ENCODE data around the gene TERF2IP.

The TERF2IP gene

DNA sequence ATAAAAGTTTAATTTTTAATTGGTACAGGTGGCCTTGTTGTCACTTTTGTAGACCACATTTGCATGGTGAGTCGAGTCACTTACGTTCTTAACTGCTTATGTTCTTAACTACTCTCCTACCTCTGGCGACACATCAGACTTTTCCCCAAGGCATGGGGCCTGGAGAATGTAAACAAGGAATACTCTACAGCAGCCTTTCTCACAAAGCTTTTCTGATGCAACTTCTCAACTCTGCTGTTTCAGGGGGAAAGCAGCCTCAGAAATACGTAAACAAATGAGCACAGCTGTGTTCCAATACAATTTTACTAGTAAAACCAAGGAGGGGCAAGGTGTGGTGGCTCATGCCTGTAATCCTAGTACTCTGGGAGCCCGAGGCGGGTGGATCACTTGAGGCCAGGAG, 7.0 kb upstream of the TERF2IP start:
- no peak for DNase-seq (ENCODE audit: low read depth in 2 of 2)

DNA sequence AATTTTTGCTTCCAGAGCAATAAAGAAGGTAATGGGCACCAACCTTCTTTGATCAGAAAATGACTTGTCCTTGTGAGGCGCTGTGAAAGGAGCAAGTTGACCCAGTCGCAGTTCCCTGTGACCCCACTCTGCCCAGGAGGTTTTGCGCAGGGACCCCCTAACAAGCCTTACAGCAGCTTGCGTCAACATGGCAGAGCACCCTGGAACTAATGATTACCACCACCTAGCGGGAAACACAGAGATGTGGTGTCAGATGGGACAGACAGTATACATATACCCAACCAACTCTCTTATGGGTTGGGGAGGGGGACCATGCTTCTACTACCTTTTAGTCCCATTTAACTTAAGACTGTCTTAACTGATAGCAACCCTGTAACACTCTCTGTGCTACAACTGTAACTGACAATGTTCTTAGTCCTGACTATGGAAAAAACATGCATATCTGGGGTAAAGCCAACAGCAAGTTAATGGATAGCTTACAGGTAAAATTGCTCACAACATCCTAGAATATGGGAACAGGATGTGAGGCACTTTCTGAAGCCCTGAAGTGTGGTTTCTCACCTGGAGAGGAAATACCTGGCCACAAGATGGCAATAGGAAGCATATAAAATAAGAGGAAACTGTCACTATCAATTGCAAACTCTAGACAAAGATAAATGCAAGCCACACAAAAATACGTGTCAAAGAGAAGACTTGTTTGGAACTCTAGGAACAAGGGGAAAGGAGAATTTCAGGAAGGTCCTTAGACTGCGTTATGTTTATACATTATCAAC, 3.1 kb upstream of the TERF2IP start:
- no peak for DNase-seq (ENCODE audit: low read depth in 2 of 2)

DNA sequence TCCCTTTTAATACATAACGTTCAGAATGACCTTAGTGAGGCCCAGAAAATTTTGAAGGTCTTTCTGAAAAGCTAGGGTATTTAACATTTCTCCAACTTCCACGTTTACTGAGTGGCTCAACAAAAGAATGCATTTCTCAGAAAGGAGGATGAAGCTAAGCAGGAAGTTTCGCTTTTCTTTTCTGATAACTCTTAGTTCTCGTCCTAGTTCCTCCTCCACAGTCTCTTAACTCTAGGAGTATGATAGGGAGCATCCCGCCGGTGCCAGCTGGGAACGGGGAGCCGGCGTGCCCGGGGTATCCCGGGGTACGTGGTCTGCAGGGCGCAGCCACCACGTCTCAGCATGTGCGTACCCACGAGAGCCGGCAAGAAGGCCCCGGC, 471 bp upstream of the TERF2IP start:
- no peak for DNase-seq (ENCODE audit: low read depth in 2 of 2)

DNA sequence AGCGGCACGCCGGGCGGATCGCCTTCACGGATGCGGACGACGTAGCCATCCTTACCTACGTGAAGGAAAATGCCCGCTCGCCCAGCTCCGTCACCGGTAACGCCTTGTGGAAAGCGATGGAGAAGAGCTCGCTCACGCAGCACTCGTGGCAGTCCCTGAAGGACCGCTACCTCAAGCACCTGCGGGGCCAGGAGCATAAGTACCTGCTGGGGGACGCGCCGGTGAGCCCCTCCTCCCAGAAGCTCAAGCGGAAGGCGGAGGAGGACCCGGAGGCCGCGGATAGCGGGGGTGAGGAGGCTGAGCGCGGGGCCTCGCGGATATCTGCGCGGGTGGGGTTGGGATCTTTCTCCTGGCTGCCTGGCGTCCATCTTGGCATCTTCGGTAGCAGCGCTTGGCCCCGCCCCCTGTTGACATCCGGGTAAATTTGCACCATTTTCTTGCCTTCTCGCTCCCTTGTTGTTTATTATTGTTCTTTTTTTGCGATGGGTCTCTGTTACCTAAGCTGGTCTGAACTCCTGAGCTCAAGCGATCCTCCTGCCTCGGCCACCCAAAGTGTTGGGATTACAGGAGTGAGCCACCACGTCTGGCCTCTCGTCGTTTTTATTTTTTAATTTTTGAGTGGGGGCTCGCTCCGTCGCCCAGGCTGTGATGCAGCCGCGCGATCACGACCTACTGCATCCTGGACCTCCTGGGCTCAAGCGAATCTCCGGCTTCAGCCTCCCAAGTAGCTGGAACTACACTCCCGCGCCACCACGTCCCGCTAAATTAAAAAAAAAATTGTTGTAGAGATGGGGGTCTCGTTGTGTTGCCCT, 898 bp downstream of the TERF2IP start:
- peak in 1 of 2 experiments; percentile 18 for DNase-seq (ENCODE audit: low read depth in 2 of 2)

DNA sequence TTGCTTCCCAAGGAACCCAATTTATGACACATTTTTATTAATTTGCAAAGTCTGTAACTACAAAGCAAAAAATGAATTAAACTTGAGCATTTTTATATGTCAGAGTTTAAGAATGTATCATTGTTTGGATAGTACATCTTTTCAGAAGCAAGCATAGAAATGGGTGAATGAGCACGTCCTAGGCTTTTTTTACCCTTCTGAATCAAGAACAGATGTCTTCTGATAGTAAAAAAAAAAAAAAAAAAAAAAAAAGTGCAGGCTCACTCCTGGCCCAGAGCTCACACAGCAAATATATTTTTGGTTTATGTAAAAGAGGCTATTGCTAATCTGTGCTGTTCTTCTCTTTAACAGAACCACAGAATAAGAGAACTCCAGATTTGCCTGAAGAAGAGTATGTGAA, 6.3 kb downstream of the TERF2IP start:
- peak; percentile 56 to 62 for DNase-seq (ENCODE audit: low read depth in 2 of 2)

DNA sequence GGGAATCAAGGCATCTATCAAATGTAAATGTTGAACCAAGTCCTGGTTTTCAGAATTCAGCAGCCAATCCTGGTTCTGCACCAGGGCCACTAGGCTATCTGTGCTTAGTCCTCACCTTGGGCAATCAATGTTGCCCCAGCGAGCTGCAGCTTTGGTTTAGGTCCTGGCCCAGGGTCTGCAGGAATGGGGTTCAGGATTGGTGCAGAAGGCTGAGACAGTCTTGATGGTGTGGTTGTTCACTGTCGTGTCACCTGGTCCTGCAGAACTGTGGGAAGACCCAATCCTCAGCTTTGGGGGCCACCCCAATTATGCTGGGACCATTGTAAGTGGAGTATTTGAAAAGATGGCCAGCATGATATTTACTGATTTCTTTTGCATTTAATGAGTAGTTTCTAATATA, 10.6 kb downstream of the TERF2IP start:
- no peak for DNase-seq (ENCODE audit: low read depth in 2 of 2)

DNA sequence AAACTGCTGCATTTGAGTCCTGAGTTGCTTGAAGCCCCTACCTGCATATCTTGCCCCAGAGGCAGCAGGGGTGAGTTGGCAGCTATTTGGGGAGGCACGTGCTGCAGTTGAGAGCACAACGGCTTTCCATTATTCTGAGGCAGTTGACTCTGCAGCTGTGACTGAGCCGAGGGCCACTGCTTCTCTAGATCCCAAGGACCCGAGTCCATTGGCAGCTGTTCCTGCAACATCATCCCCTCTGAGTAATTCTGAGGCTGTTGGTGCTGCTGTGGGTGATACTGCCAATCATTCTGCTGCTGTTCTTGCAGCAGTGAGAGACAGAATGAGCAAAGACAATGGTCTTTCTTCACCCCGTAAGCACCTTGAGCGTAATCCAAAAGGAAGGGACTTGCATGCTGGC, 12.7 kb downstream of the TERF2IP start:
- no peak for DNase-seq (ENCODE audit: low read depth in 2 of 2)

DNA sequence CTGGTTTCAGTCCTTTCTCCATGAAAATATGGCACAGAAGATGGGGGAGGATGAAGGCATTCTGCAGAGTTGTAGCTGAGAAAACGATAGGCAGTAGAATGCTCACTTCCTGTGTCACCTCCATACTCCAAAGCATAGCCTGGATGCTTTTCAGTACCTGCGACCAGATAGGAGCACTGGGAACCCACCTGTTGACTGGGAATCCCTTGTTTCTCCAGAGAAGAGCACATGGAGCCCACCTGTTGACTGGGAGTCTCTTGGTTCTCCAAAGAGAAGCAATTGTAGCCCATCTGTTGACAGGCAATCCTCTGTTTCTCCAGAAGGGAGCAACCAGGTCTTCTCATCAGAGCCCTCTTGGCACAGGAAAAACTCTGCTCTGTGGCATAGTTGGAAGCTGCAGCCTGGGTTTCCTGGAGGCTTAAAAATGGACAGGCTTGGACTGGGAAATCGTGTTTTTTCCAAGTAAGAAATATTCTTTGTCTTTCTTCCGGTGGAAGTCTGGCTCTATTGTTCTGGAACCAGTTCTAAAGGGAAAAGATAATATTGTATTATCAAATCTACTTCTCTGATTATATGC, 13.2 kb downstream of the TERF2IP start:
- DNase-seq (ENCODE audit: low read depth in 2 of 2), result no peak

DNA sequence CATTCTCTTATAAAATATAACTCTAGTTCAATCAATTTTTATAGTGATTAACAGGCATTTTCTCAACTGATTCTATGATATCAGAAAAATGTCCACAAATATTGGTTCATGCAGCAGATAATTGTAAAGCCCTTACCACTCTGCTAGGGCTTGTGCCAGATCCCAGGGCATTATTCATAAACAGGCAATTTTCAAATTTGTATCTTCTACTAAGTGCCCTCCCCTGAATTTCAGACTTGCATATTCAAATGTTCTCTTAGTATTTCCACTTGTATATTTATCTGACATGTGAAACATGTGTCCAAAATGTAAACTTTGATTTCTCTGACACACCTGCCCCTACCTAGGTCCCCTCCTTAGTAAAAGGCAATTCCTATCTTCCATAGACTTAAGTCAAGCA, 19.9 kb downstream of the TERF2IP start:
- DNase-seq (ENCODE audit: low read depth in 2 of 2), result no peak

DNA sequence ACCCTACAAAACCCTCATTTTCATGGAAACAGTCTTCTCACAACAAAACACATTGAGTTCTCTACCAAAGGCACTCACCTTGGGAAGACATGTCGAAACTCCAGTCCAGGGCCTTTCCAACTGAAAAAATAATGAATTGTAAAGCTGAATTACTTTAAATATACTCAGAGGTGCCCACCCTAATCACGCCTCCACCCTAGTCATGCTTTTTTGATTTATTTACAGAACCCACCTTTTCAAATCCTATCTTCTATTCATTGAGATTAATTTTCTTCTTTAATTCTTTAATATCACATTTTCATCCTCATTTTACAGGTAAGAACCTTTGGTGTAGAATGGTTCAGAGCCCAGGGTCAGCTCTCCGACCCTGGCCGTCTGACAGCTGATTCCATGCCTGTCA, 29.3 kb downstream of the TERF2IP start, which contains the start of gene CPHXL2:
TSS of gene CPHXL2 (minus strand) at position 101 of the 400 bp plus-strand sequence. CDS start at position 91, 10 bp downstream.
- no peak for DNase-seq (ENCODE audit: low read depth in 2 of 2)

DNA sequence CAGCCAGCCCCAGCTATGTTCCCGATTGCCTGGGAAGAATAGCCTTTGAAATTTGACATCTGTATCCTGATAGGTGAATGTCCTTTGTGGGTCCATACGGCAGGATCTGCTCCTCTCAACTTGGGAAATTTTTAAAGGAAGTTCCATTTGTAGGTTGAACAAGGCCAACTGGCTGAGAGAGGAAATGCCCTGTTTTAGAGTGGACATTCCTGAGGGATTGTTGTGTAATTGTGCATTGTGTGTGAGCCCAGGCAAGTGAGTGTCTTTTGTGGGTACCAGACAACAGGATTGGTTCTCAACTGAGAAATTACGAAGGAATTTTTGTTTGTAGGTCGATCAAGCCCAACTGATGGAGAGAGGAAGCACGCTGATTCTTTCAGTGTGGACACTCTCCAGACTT, 31.8 kb downstream of the TERF2IP start:
- DNase-seq (ENCODE audit: low read depth in 2 of 2), result no peak

DNA sequence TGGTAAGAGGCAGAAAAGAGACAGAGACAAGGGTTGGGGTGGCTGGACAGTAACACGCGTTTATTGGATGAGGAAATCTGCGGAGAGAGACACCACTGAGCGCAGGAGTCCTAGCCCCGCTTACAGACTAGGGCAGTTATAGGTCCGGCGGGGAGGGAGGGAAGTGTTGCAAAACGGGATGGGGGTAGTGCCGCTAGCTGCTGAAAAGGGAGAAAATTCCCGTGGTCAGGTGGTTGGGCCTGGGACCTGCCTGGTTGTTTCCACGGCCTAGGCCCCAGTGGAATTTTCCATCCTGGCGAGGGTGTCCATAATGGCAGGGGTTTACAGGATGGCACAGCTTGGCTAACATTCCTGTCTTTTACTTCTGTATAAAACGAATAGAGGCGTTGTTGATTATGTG, 34.7 kb downstream of the TERF2IP start:
- no peak for DNase-seq (ENCODE audit: low read depth in 2 of 2)

DNA sequence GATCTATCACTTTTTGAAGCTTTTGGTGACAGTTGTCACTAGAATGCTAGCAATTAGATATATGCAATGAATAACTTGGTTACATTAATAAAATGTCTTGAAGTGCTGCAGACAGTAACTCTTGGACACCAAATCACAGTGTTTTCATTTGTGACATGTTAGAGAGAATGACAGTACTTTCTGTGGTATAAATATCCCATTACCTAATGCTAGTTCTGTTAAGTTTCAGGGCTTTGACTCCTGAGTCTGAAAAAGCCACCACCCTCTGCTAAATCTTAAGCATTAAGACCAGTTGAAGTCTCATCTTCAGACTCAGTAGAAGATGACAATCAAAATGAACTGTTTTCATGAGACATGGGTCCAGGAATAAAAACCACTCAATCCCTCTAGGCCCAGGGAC, 39.8 kb downstream of the TERF2IP start:
- no peak for DNase-seq (ENCODE audit: low read depth in 2 of 2)

DNA sequence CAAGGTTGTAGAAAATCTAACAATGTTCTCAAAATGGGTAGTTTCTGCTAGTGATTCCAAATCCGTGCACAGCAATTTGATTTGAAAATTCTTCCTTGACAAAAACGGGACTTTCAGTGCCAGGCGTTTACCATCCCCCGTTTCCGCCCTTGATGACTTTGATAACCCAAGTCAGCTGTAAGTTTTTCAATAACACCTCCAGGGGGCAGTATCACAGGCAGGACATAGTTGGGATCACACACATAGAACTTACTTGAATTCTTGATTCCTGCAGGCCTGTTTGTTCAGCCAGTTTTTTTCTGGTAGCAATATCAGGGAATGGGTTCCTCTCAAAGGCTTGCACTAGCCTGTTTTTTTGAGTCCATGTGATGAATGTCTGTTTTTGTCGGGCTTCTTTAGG, 48.1 kb downstream of the TERF2IP start:
- no peak for DNase-seq (ENCODE audit: low read depth in 2 of 2)

DNA sequence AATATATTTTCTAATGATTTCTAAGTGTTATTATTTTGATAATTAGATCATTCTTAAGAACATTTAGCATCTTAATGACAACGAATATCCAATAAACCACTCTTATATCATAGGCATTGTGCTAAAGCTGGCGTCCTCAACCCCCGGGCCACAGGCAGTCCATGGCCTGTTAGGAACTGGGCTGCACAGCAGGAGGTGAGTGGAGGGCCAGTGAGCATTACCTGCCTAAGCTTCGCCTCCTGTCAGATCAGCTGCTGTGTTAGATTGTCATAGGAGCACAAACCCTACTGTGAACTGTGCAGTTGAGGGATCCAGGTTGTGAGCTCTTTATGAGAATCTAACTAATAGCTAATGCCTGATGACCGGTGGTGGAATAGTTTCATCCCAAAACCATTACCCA, 50.0 kb downstream of the TERF2IP start:
- no peak for DNase-seq (ENCODE audit: low read depth in 2 of 2)

DNA sequence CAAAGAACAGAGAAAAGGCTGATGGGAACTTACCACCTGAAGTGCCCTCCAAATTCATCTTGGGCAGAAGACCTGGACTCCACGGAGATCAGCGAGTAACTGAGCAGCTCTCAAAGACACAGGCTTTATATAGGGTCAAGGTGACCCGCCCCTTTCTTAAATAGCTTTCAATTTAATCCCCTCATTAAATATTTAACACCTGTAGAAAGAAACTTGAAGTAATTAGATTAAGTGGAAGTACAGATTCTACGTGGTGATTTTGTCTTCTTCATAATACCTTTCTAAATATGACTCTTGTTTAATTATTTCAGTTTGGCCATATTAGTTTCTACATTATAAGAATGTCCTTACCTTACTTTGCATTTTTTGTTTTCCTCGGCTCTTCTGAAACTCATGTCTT, 53.8 kb downstream of the TERF2IP start, which contains the start of gene DUXB:
TSS of gene DUXB (minus strand) at position 101 of the 400 bp plus-strand sequence. CDS start at position 58, 43 bp downstream.
- no peak for DNase-seq (ENCODE audit: low read depth in 2 of 2)

DNA sequence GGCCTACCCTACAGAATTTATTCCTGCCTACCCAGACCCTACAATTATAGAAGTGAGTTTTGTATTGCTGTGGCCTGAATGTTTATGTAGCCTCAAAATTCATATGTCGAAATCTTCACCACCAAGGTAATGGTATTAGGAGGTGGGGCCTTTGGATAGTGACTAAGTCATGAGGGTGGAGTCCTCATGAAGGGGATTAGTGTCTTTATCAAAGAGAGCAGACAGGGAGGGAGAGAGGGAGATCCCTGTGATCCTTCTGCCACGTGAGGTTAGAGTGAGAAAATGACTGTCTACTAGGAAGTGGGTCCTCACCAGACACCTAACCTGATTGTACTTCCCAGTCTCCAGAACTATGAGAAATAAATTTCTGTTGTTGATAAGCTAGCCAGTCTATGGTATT, 54.7 kb downstream of the TERF2IP start:
- no peak for DNase-seq (ENCODE audit: low read depth in 2 of 2)

DNA sequence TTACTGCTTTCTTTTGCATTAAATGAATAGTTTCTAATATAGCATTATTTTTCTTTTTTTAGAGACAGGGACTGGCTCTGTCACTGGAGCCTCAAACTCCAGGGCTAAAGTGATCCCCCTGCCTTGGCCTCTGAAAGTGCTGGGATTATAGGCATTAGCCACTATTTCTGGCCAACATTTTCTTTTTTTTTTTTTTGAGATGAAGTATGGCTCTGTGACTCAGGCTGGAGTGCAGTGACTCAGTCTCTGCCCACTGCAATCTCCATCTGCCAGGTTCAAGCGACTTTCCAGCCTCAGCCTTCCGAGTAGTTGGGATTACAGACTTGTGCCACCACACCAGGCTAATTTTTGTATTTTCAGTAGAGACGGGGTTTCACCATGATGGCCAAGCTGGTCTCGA, 55.7 kb downstream of the TERF2IP start:
- DNase-seq (ENCODE audit: low read depth in 2 of 2), result no peak

All from fibroblast of skin of left biceps (primary cell).